H1 (cell line): ENCODE results near the gene ENTPD1. TPM values are rescaled to one million over a fixed set of nuclear protein-coding genes. Genes with fewer than 3 reads are reported as not detected.

Source experiments
- CTCF ChIA-PET: fragments of 300-600 bp; sonication (Branson Sonifier 250); formaldehyde crosslinking; loops from one replicate; lab custom pipeline; 2021; ENCODE audit not compliant: partially characterized antibody; lab: Charles Lee
- POLR2A ChIA-PET: fragments of 300-600 bp; sonication (Branson Sonifier 250); formaldehyde crosslinking; loops from one replicate; lab custom pipeline; 2021; ENCODE audit warnings: inconsistent platforms; ENCODE audit not compliant: partially characterized antibody; lab: Charles Lee
- DNase-seq, 2 experiments: peaks; one replicate each; pipeline versions ENCODE4 v3.0.0 to v3.0.0-alpha.2; 2010 to 2022; ENCODE audit warnings: low spot score in 2 of 2, low read depth in 1 of 2, mixed read lengths in 1 of 2
- FAIRE-seq: peaks from 2 replicates; lab custom pipeline; 2011; peaks lifted over from hg19 to GRCh38; lab: Jason Lieb, UNC
- H2AFZ ChIP-seq: 2 replicates; pipeline ENCODE4 v1.8.1; 2012; ENCODE audit warnings: low read length, inconsistent platforms
- H2AK5ac ChIP-seq: 2 replicates; pipeline ENCODE4 v1.6.1; 2013; ENCODE audit warnings: low read depth, low read length
- H2BK120ac ChIP-seq: replicated peaks from 2 replicates; pipeline ENCODE3; 2013; ENCODE audit warnings: low read depth, low read length, inconsistent platforms
- H2BK12ac ChIP-seq: 2 replicates; pipeline ENCODE4 v1.6.1; 2013; ENCODE audit warnings: low read depth, low read length
- H2BK15ac ChIP-seq: 2 replicates; pipeline ENCODE4 v1.6.1; 2013; ENCODE audit warnings: low read length
- H2BK20ac ChIP-seq: 2 replicates; pipeline ENCODE4 v1.6.1; 2013; ENCODE audit warnings: low read length
- H2BK5ac ChIP-seq: 2 replicates; pipeline ENCODE4 v1.6.1; 2013; ENCODE audit warnings: low read depth, low read length
- H3K14ac ChIP-seq: 2 replicates; pipeline ENCODE4 v1.6.1; 2013; ENCODE audit warnings: inconsistent platforms; ENCODE audit not compliant: insufficient read length
- H3K18ac ChIP-seq: 2 replicates; pipeline ENCODE4 v1.6.1; 2013; ENCODE audit warnings: low read length; ENCODE audit errors: extremely low read depth
- H3K23ac ChIP-seq: 2 replicates; pipeline ENCODE4 v1.6.1; 2013; ENCODE audit warnings: inconsistent platforms; ENCODE audit not compliant: insufficient read length
- H3K23me2 ChIP-seq: 2 replicates; pipeline ENCODE4 v1.6.1; 2013; ENCODE audit warnings: low read depth, low read length
- H3K27ac ChIP-seq: 2 replicates; pipeline ENCODE4 v1.6.1; 2011; ENCODE audit warnings: low read depth, low read length, inconsistent platforms
- H3K27me3 ChIP-seq, 4 experiments: replicated peaks in 1 of 4; 1 replicate in 1 of 4; 2 replicates in 3 of 4; pipeline versions ENCODE4 v1.6.1 to v1.8.1; 2011 to 2013; ENCODE audit warnings: low read length in 3 of 4, mild to moderate bottlenecking in 3 of 4, inconsistent platforms in 2 of 4, mixed read lengths in 2 of 4, moderate library complexity in 1 of 4; ENCODE audit not compliant: control insufficient read depth in 3 of 4, insufficient read depth in 3 of 4; ENCODE audit errors: extremely low read depth in 1 of 4
- H3K36me3 ChIP-seq, 4 experiments: 2 replicates each; pipeline versions ENCODE4 v1.6.1 to v1.8.1; 2011 to 2013; ENCODE audit warnings: mild to moderate bottlenecking in 4 of 4, low read length in 3 of 4, moderate library complexity in 2 of 4, control low read depth in 1 of 4, inconsistent platforms in 1 of 4; ENCODE audit not compliant: insufficient read depth in 4 of 4, control insufficient read depth in 2 of 4
- H3K4ac ChIP-seq: replicated peaks from 2 replicates; pipeline ENCODE3; 2013; ENCODE audit warnings: low read length, low read depth, mixed read lengths, inconsistent platforms; ENCODE audit not compliant: insufficient read length
- H3K4me1 ChIP-seq, 4 experiments: replicated peaks in 1 of 4; 1 replicate in 1 of 4; 2 replicates in 3 of 4; pipeline versions ENCODE4 v1.6.1 to v1.8.1; 2011 to 2013; ENCODE audit warnings: low read length in 3 of 4, inconsistent platforms in 2 of 4, mixed read lengths in 1 of 4; ENCODE audit not compliant: insufficient read depth in 4 of 4, control insufficient read depth in 3 of 4
- H3K4me2 ChIP-seq, 2 experiments: 2 replicates each; pipeline versions ENCODE4 v1.6.1 to v1.8.1; 2011 to 2013; ENCODE audit warnings: low read depth in 2 of 2, low read length in 2 of 2, control low read depth in 1 of 2, inconsistent platforms in 1 of 2, mild to moderate bottlenecking in 1 of 2; ENCODE audit not compliant: insufficient read depth in 1 of 2
- H3K4me3 ChIP-seq, 4 experiments: fragments of 200-600, 300-600 bp in 1 of 4; sonication (generic), shearing (Covaris generic), sonication (Bioruptor Twin) in 1 of 4; 2 replicates each; pipeline versions ENCODE4 v1.5.1 to v1.8.1; 2011 to 2016; ENCODE audit warnings: low read length in 4 of 4, low read depth in 3 of 4, control low read depth in 2 of 4, inconsistent platforms in 2 of 4, mild to moderate bottlenecking in 2 of 4, mixed read lengths in 1 of 4, moderate library complexity in 1 of 4; ENCODE audit not compliant: insufficient read depth in 2 of 4; ENCODE audit errors: extremely low read depth in 1 of 4
- H3K56ac ChIP-seq: replicated peaks from 2 replicates; pipeline ENCODE3; 2013; ENCODE audit warnings: low read depth, mild to moderate bottlenecking, mixed read lengths, low read length, inconsistent platforms; ENCODE audit not compliant: insufficient read length
- H3K79me1 ChIP-seq: 2 replicates; pipeline ENCODE4 v1.6.1; 2013; ENCODE audit warnings: low read depth, low read length, control low read depth
- H3K79me2 ChIP-seq, 2 experiments: 2 replicates each; pipeline versions ENCODE4 v1.6.1 to v1.8.1; 2012 to 2013; ENCODE audit warnings: low read length in 2 of 2, mild to moderate bottlenecking in 2 of 2, inconsistent platforms in 1 of 2; ENCODE audit not compliant: insufficient read depth in 2 of 2, control insufficient read depth in 1 of 2
- H3K9ac ChIP-seq, 4 experiments: replicated peaks in 1 of 4; 1 replicate in 1 of 4; 2 replicates in 3 of 4; pipeline versions ENCODE4 v1.6.1 to v1.8.1; 2011 to 2013; ENCODE audit warnings: low read depth in 3 of 4, low read length in 3 of 4, control low read depth in 2 of 4, mild to moderate bottlenecking in 2 of 4, moderate library complexity in 2 of 4, inconsistent platforms in 1 of 4; ENCODE audit errors: extremely low read depth in 1 of 4
- H3K9me3 ChIP-seq, 2 experiments: 2 replicates each; pipeline versions ENCODE4 v1.6.1 to v1.8.1; 2012 to 2013; ENCODE audit warnings: mild to moderate bottlenecking in 2 of 2, moderate library complexity in 2 of 2, control low read depth in 1 of 2, inconsistent platforms in 1 of 2, low read depth in 1 of 2, low read length in 1 of 2, mixed read lengths in 1 of 2; ENCODE audit not compliant: insufficient read depth in 2 of 2
- H4K20me1 ChIP-seq, 2 experiments: replicated peaks in 1 of 2; 2 replicates each; pipeline versions ENCODE3 to v1.8.1; 2011 to 2013; ENCODE audit warnings: inconsistent platforms in 2 of 2, low read length in 2 of 2, mild to moderate bottlenecking in 1 of 2; ENCODE audit not compliant: insufficient read depth in 2 of 2, control insufficient read depth in 1 of 2
- H4K5ac ChIP-seq: 2 replicates; pipeline ENCODE4 v1.6.1; 2013; ENCODE audit warnings: low read length, low read depth, mixed read lengths, inconsistent platforms; ENCODE audit not compliant: insufficient read length
- H4K8ac ChIP-seq: 2 replicates; pipeline ENCODE4 v1.8.0; 2013; ENCODE audit warnings: mild to moderate bottlenecking, moderate library complexity, low read length, inconsistent platforms; ENCODE audit not compliant: insufficient read depth; ENCODE audit errors: extremely low read depth
- H4K91ac ChIP-seq: replicated peaks from 2 replicates; pipeline ENCODE3; 2013; ENCODE audit warnings: low read length, mixed read lengths, inconsistent platforms; ENCODE audit not compliant: insufficient read length
- CBX5 ChIP-seq: fragments of 300-800, 300-1000 bp; sonication (generic); IDR thresholded peaks from 2 replicates; pipeline ENCODE4 v1.7.1; 2016; ENCODE audit warnings: antibody characterized with exemption, low read length, low read depth
- EGR1 ChIP-seq: IDR thresholded peaks from 2 replicates; pipeline ENCODE4 v1.6.1; 2011; ENCODE audit warnings: low read depth, low read length, borderline replicate concordance
- JUND ChIP-seq: IDR thresholded peaks from 2 replicates; pipeline ENCODE4 v1.6.1; 2011; ENCODE audit warnings: mild to moderate bottlenecking, improper control_type of control experiment, low read length
- KDM5A ChIP-seq: fragments of 200-600 bp; IDR thresholded peaks from 2 replicates; pipeline ENCODE4 v1.7.1; 2012; ENCODE audit warnings: mild to moderate bottlenecking, low read length, inconsistent platforms, mixed read lengths
- SUZ12 ChIP-seq: fragments of 200-600 bp; sonication (generic); IDR thresholded peaks from 2 replicates; pipeline ENCODE4 v1.6.1; 2012; ENCODE audit warnings: mild to moderate bottlenecking, inconsistent platforms, low read length, moderate library complexity, mixed read lengths
- WGBS, 2 experiments: shearing (Covaris generic) in 1 of 2; methylation state at CpG; one replicate each; pipeline versions ENCODE4 v1.1.6 to v1.1.7; 2013 to 2015; ENCODE audit warnings: low lambda C conversion rate in 2 of 2, mixed read lengths in 2 of 2, inconsistent platforms in 1 of 2, low coverage in 1 of 2, missing lambda C conversion rate in 1 of 2; ENCODE audit not compliant: insufficient replicate concordance in 2 of 2, insufficient coverage in 1 of 2, insufficient read length in 1 of 2; ENCODE audit errors: extremely low coverage in 1 of 2, missing lambda C conversion rate in 1 of 2; 5-methylcytosine and 5-hydroxymethylcytosine counted together
- polyA plus RNA-seq, 7 experiments: library from polyadenylated mRNA; depleted of rRNA in 3 of 7; stranded (reverse) in 5 of 7; unstranded in 2 of 7; fragments of >200 nt in 5 of 7; fragments of 200-250 nt in 2 of 7; gene quantifications; 1 replicate in 5 of 7; 2 replicates in 1 of 7; 4 replicates in 1 of 7; pipeline versions ENCODE4 v1.2.1 to v1.2.3, GENCODE V29; 2011 to 2013; ENCODE audit warnings: missing spikeins in 2 of 7, mixed read lengths in 2 of 7
- total RNA-seq: library from RNA; stranded (reverse); fragmentation: NEBNext Ultra II Directional; extraction: Animal tissue kit (Norgen Biotek cat#: 25700); gene quantifications from 2 replicates; pipeline ENCODE4 v1.2.1, GENCODE V29; 2021

ENTPD1 gene
- total and polyA plus RNA-seq, 2 of the 8 experiments (the other 6 are each of a cell fraction or from before 2014, with no cell fraction given), result 2.2 to 2.5 TPM

DNA sequence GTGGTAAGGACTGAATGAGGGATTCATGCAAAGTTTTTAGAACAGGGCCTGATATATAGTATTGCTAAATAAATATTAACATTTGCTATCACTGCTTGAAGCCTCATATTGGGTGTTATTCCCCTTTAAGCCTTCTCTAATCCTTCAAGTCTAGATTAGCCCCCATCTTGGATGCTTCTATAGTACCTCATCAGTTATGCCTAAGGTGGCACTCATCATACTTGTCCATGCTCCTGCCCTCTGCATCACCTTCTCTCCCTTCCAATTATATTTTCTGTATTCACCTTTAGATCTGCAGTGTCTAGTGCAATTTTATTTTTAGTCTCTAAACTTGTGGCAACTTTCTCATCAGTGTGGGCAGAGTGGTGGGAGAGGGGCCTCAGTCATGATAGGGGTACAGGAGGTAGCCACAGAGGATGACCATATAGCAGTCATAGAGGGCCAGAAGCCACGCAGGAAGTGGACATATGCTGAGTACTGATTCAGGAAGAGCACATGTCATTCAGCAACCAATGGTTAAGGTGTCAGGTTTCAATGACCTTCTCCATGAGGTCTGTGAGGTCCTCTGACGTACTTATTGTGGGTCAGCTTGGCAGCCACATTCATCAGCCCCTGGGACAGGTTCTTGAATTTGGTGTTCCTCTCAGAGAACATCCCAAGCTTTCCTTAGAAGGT is 2.5 kb downstream of the ENTPD1 start:
- H3K36me3 ChIP-seq, result no peaks in the 10 kb centered on the region
- H3K4me2 ChIP-seq, result no peak overlapping the region; a peak in 1 of 4 replicates
- peaks cover 0 to 3% (median 1%) of the 10 kb centered on the region in 4 experiments; a peak in 4 of 7 replicates for H3K4me1 ChIP-seq
- H3K23me2 ChIP-seq, result no peaks in the 10 kb centered on the region; the same call in 1 of the 2 replicates
- no peak for DNase-seq
- 84% methylated on average over 2 of the region's 2 CpGs; no CpG with 5 or more reads in 1 of the 2 experiments for WGBS, 2 experiments
- no peak overlapping the region for H2BK20ac ChIP-seq
- H3K27me3 ChIP-seq, result no peaks in the 10 kb centered on the region; a peak in 1 of 7 replicates
- no peak overlapping the region for H2BK5ac ChIP-seq
- no peak overlapping the region for H3K4ac ChIP-seq
- no peak overlapping the region for H2BK12ac ChIP-seq
- H2AFZ ChIP-seq, result no peak overlapping the region
- ChIA-PET CTCF (interaction anchor here (1.3 to 1.5 kb wide), 2 partner anchors 65 to 106 kb away, joined by 4 to 6 read pairs; partner anchors contain the start of gene TCTN3), POLR2A (no interaction called here)
- no peak for FAIRE-seq
- H4K5ac ChIP-seq, result no peak overlapping the region
- H3K56ac ChIP-seq, result no peak overlapping the region
- H4K91ac ChIP-seq, result no peak overlapping the region
- H2BK120ac ChIP-seq, result no peak overlapping the region
- no peaks in the 10 kb centered on the region for H4K20me1 ChIP-seq
- H3K79me2 ChIP-seq, result no peaks in the 10 kb centered on the region
- no peak overlapping the region for H4K8ac ChIP-seq
- H2BK15ac ChIP-seq, result no peak overlapping the region
- H3K23ac ChIP-seq, result no peak overlapping the region
- no peak overlapping the region for H3K9ac ChIP-seq
- no peak overlapping the region for H3K4me3 ChIP-seq
- no peak overlapping the region for H3K18ac ChIP-seq
- no peak overlapping the region for H2AK5ac ChIP-seq
- no peak overlapping the region for H3K27ac ChIP-seq
- no peak overlapping the region for H3K14ac ChIP-seq
- no peaks in the 10 kb centered on the region for H3K9me3 ChIP-seq
- no peaks in the 10 kb centered on the region for H3K79me1 ChIP-seq
- TF ChIP-seq SUZ12 (no peak), CBX5 (no peak), KDM5A (no peak), JUND (no peak), EGR1 (no peak)
